ENCODE data around the gene PPP1R9B.

Gene PPP1R9B

GRCh38 chr17:50151937-50152547, 1.6 kb upstream of the PPP1R9B start:
- Histone ChIP-seq H3K79me2 (ENCODE audit: insufficient read depth, low read length) (peaks cover 35% of the 10 kb centered on the region), H3K4me3 (ENCODE audit: low read depth in 1 of 2, low read length in 2 of 2) (peak overlapping the region in 1 of 2 experiments; percentile 72; a peak in 2 of 4 replicates), H3K27me3 (ENCODE audit: insufficient read depth, low read length, poor library complexity) (no peaks in the 10 kb centered on the region), H3K4me2 (ENCODE audit: insufficient read depth, low read length) (peak overlapping the region; percentile 88), H4K20me1 (ENCODE audit: insufficient read depth, low read length) (peaks cover 24% of the 10 kb centered on the region), H3K9ac (ENCODE audit: low read depth, low read length) (peak overlapping the region; percentile 89; the same call in 1 of the 2 replicates), H3K4me1 (ENCODE audit: insufficient read depth, low read length) (peaks cover 43% of the 10 kb centered on the region), H3K36me3 (ENCODE audit: insufficient read depth, low read length) (peaks cover 3% of the 10 kb centered on the region; the same call in 1 of the 2 replicates), H3K27ac (ENCODE audit: low read length) (peak overlapping the region; percentile 80), H2AFZ (ENCODE audit: low read depth, low read length) (peak overlapping the region; percentile 93), H3K9me3 (ENCODE audit: insufficient read depth, low read length, severe bottlenecking) (no peaks in the 10 kb centered on the region)
- TF ChIP-seq, protein P1, sequence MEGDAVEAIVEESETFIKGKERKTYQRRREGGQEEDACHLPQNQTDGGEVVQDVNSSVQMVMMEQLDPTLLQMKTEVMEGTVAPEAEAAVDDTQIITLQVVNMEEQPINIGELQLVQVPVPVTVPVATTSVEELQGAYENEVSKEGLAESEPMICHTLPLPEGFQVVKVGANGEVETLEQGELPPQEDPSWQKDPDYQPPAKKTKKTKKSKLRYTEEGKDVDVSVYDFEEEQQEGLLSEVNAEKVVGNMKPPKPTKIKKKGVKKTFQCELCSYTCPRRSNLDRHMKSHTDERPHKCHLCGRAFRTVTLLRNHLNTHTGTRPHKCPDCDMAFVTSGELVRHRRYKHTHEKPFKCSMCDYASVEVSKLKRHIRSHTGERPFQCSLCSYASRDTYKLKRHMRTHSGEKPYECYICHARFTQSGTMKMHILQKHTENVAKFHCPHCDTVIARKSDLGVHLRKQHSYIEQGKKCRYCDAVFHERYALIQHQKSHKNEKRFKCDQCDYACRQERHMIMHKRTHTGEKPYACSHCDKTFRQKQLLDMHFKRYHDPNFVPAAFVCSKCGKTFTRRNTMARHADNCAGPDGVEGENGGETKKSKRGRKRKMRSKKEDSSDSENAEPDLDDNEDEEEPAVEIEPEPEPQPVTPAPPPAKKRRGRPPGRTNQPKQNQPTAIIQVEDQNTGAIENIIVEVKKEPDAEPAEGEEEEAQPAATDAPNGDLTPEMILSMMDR (IDR thresholded peaks at IDR 0.05; ENCODE audit: borderline replicate concordance, extremely low read depth, low read length, poor library complexity, severe bottlenecking) = no peak
- no peak for TF ChIP-seq EZH2 (IDR thresholded peaks at IDR 0.05; ENCODE audit: borderline replicate concordance, low read depth, low read length, severe bottlenecking)
- ATAC-seq (ENCODE audit: insufficient read depth, low read depth) = peak; percentile 61
- peak; percentile 79 for DNase-seq

GRCh38 chr17:50151041-50151936, 812 bp upstream of the PPP1R9B start:
- peaks cover 51% of the 10 kb centered on the region for H3K4me1 ChIP-seq (ENCODE audit: insufficient read depth, low read length)
- H3K36me3 ChIP-seq (ENCODE audit: insufficient read depth, low read length) = peaks cover 11% of the 10 kb centered on the region; the same call in 1 of the 2 replicates
- H3K27ac ChIP-seq (ENCODE audit: low read length) = peak overlapping the region; percentile 80
- peak overlapping the region; percentile 88 for H3K4me2 ChIP-seq (ENCODE audit: insufficient read depth, low read length)
- no peaks in the 10 kb centered on the region for H3K27me3 ChIP-seq (ENCODE audit: insufficient read depth, low read length, poor library complexity)
- peak overlapping the region; percentile 89 for H3K9ac ChIP-seq (ENCODE audit: low read depth, low read length)
- peak; percentile 87 for DNase-seq
- peak overlapping the region; percentile 93 for H2AFZ ChIP-seq (ENCODE audit: low read depth, low read length)
- TF ChIP-seq, protein P1 (IDR thresholded peaks at IDR 0.05; ENCODE audit: borderline replicate concordance, extremely low read depth, low read length, poor library complexity, severe bottlenecking) = peak; percentile 67
- TF ChIP-seq EZH2 (IDR thresholded peaks at IDR 0.05; ENCODE audit: borderline replicate concordance, low read depth, low read length, severe bottlenecking) = no peak
- H3K4me3 ChIP-seq (ENCODE audit: low read depth in 1 of 2, low read length in 2 of 2) = peak overlapping the region; percentile 58 to 72
- peaks cover 43% of the 10 kb centered on the region for H3K79me2 ChIP-seq (ENCODE audit: insufficient read depth, low read length)
- H4K20me1 ChIP-seq (ENCODE audit: insufficient read depth, low read length) = peaks cover 32% of the 10 kb centered on the region
- H3K9me3 ChIP-seq (ENCODE audit: insufficient read depth, low read length, severe bottlenecking) = no peaks in the 10 kb centered on the region
- ATAC-seq (ENCODE audit: insufficient read depth, low read depth) = peak; percentile 80

DNA sequence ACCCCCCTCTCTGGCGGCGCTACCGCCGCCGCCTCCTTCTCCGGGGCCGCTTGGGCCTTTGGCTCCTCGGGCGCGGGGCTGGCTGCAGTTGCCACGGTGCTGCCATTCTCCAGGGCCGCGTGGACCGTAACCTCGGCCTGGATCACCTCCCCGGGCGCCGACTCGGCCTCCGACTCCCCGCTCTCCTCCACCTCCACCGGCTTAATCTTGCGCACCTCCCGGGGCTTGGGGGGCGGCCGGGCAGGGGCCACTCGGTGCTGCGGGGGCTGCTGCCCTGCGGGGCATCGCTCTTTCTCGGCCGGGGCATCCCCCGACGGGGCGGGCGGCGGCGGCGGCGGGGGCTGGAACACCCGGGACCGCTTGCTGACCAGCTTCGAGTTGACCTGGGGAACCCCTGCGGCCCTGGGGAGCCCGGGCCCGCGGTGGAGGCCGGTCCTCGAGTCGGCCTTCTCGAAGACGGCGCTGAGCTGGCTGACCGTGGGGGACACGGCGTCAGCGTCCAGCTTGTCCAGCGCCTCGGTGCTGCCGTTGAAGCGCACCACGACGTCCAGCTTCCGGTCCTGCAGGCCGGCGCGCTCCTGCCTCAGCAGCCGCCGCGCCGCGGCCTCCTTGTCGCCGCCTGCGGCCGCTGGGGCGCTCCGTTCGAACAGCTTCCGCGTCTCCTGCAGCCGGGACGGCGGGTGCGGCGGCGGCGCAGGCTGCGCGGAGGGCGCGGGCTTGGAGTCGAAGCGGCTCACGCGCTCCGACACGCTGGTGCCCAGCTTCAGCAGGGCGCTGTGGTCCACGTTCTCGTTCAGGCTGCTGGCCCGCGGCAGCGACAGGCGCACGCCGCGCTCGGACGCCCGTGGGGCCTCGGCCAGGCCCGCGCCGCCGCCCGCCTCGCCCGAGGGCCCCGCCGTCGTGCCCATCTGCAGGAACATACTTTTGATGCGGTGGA, 792 bp downstream of the PPP1R9B start:
- peaks cover 59% of the 10 kb centered on the region for H3K4me1 ChIP-seq (ENCODE audit: insufficient read depth, low read length)
- peaks cover 22% of the 10 kb centered on the region for H3K36me3 ChIP-seq (ENCODE audit: insufficient read depth, low read length)
- peaks cover 48% of the 10 kb centered on the region for H4K20me1 ChIP-seq (ENCODE audit: insufficient read depth, low read length)
- H3K4me2 ChIP-seq (ENCODE audit: insufficient read depth, low read length) = peak overlapping the region; percentile 88
- H3K9ac ChIP-seq (ENCODE audit: low read depth, low read length) = peak overlapping the region; percentile 89
- DNase-seq (peak; percentile 58), ATAC-seq (ENCODE audit: insufficient read depth, low read depth) (peak; percentile 18; the same call in 2 of the 3 replicates)
- H3K79me2 ChIP-seq (ENCODE audit: insufficient read depth, low read length) = peaks cover 46% of the 10 kb centered on the region
- peak overlapping the region; percentile 66 for H3K27ac ChIP-seq (ENCODE audit: low read length)
- TF ChIP-seq, protein P1 (IDR thresholded peaks at IDR 0.05; ENCODE audit: borderline replicate concordance, extremely low read depth, low read length, poor library complexity, severe bottlenecking) = peak; percentile 34
- TF ChIP-seq EZH2 (IDR thresholded peaks at IDR 0.05; ENCODE audit: borderline replicate concordance, low read depth, low read length, severe bottlenecking) = no peak
- H3K27me3 ChIP-seq (ENCODE audit: insufficient read depth, low read length, poor library complexity) = no peaks in the 10 kb centered on the region
- H3K9me3 ChIP-seq (ENCODE audit: insufficient read depth, low read length, severe bottlenecking) = no peaks in the 10 kb centered on the region
- H3K4me3 ChIP-seq (ENCODE audit: low read depth in 1 of 2, low read length in 2 of 2) = peak overlapping the region; percentile 58 to 72
- H2AFZ ChIP-seq (ENCODE audit: low read depth, low read length) = peak overlapping the region; percentile 76
